Measurements from ENCODE around the gene FOXA3.

DNA sequence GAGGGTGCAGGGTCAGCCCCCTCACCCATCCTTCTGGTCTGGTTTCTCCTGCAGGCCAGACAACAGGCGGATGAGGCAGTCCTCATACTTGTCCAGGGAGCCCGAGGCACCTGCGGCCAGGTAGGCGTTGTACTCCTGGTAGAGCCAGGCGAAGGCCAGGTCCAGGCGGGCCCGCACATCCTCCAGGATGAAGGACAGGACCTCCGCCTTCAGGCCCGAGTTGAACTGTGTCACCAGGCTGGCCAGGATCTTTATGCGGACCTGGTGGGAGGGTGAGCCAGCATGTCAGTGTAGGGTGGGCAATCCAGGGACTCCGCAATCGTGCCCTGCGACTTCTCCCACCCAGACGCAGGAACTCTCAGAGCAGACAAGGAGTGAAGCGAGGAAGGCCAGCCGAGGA lies 35.2 kb upstream of the FOXA3 start:
- no peak for TF ChIP-seq POLR2A (IDR thresholded peaks at IDR 0.05)
- TF ChIP-seq CTCF (IDR thresholded peaks at IDR 0.05) = no peak

All from testis (tissue), 2 donors.